ENCODE results near the gene NPM1.
A peak's percentile ranks its signal among the peaks of the same experiment; 100 is the strongest.
"Not testable (repeated sequence)": the region's sequence is repeated elsewhere in the genome, so short reads cannot be mapped to it uniquely, and the experiment has no call there.

Gene NPM1

GRCh38 chr5:171367424-171368370 lies 20.0 kb upstream of the NPM1 start:
- H3K9me3 Mint-ChIP-seq: no peaks in the 10 kb centered on the region
- H3K4me3 Mint-ChIP-seq: no peak overlapping the region
- H3K27me3 Mint-ChIP-seq: peaks cover 28% of the 10 kb centered on the region
- no peaks in the 10 kb centered on the region for H3K36me3 Mint-ChIP-seq (ENCODE audit: low read depth)
- intact Hi-C loops (cut with micrococcal nuclease): no loop called here
- H3K27ac Mint-ChIP-seq: no peak overlapping the region
- H3K4me1 Mint-ChIP-seq (ENCODE audit: low read depth): peaks cover 20% of the 10 kb centered on the region

- Mint-ChIP-seq H3K27me3 (peaks cover 28% of the 10 kb centered on the region), H3K9me3 (no peaks in the 10 kb centered on the region), H3K27ac (no peak overlapping the region), H3K4me1 (ENCODE audit: low read depth) (peaks cover 10% of the 10 kb centered on the region), H3K4me3 (no peak overlapping the region), H3K36me3 (ENCODE audit: low read depth) (no peaks in the 10 kb centered on the region)
- intact Hi-C loops (cut with micrococcal nuclease): no loop called here
Measured at GRCh38 chr5:171369056-171369455, 18.6 kb upstream of the NPM1 start.

- intact Hi-C loops (cut with micrococcal nuclease): no loop called here
- no peaks in the 10 kb centered on the region for H3K9me3 Mint-ChIP-seq
- H3K4me1 Mint-ChIP-seq (ENCODE audit: low read depth): peaks cover 8% of the 10 kb centered on the region
- no peak overlapping the region for H3K4me3 Mint-ChIP-seq
- H3K27ac Mint-ChIP-seq: no peak overlapping the region
- H3K36me3 Mint-ChIP-seq (ENCODE audit: low read depth): no peaks in the 10 kb centered on the region
- peaks cover 27% of the 10 kb centered on the region for H3K27me3 Mint-ChIP-seq
Measured at GRCh38 chr5:171369898-171370297, 17.8 kb upstream of the NPM1 start.

- intact Hi-C loops (cut with micrococcal nuclease); H3K4me1 Mint-ChIP-seq (ENCODE audit: low read depth); H3K27ac Mint-ChIP-seq; H3K9me3 Mint-ChIP-seq; H3K4me3 Mint-ChIP-seq; H3K36me3 Mint-ChIP-seq (ENCODE audit: low read depth): not testable (repeated sequence)
- peaks cover 25% of the 10 kb centered on the region for H3K27me3 Mint-ChIP-seq
Measured at GRCh38 chr5:171370881-171371280, 16.8 kb upstream of the NPM1 start.

GRCh38 chr5:171371326-171371725 lies 16.3 kb upstream of the NPM1 start:
- Mint-ChIP-seq H3K4me1 (ENCODE audit: low read depth) (peaks cover 8% of the 10 kb centered on the region), H3K4me3 (no peak overlapping the region), H3K27ac (no peak overlapping the region), H3K9me3 (no peaks in the 10 kb centered on the region), H3K36me3 (ENCODE audit: low read depth) (no peaks in the 10 kb centered on the region), H3K27me3 (peaks cover 26% of the 10 kb centered on the region)
- intact Hi-C loops (cut with micrococcal nuclease): no loop called here

- H3K27ac Mint-ChIP-seq: no peak overlapping the region
- no peaks in the 10 kb centered on the region for H3K4me1 Mint-ChIP-seq (ENCODE audit: low read depth)
- intact Hi-C loops (cut with micrococcal nuclease): no loop called here
- H3K9me3 Mint-ChIP-seq: no peaks in the 10 kb centered on the region
- H3K4me3 Mint-ChIP-seq: no peak overlapping the region
- H3K36me3 Mint-ChIP-seq (ENCODE audit: low read depth): no peaks in the 10 kb centered on the region
- H3K27me3 Mint-ChIP-seq: peaks cover 10% of the 10 kb centered on the region
Measured at GRCh38 chr5:171379961-171380360, 7.7 kb upstream of the NPM1 start.

- H3K36me3 Mint-ChIP-seq (ENCODE audit: low read depth): peaks cover 18% of the 10 kb centered on the region
- H3K4me1 Mint-ChIP-seq (ENCODE audit: low read depth); intact Hi-C loops (cut with micrococcal nuclease): not testable (repeated sequence)
Measured at GRCh38 chr5:171384416-171384815, 3.2 kb upstream of the NPM1 start.

GRCh38 chr5:171384999-171385398 lies 2.6 kb upstream of the NPM1 start:
- H3K27ac Mint-ChIP-seq; H3K4me1 Mint-ChIP-seq (ENCODE audit: low read depth); H3K27me3 Mint-ChIP-seq; intact Hi-C loops (cut with micrococcal nuclease); H3K9me3 Mint-ChIP-seq; H3K4me3 Mint-ChIP-seq: not testable (repeated sequence)
- H3K36me3 Mint-ChIP-seq (ENCODE audit: low read depth): peaks cover 21% of the 10 kb centered on the region

More at GRCh38 chr5:171384416-171384815, 3.2 kb upstream of the NPM1 start:
- H3K4me3 Mint-ChIP-seq, H3K9me3 Mint-ChIP-seq, H3K27me3 Mint-ChIP-seq, H3K27ac Mint-ChIP-seq: not testable (repeated sequence)

- Mint-ChIP-seq H3K27me3 (peaks cover 2% of the 10 kb centered on the region), H3K9me3 (no peaks in the 10 kb centered on the region), H3K4me3 (no peak overlapping the region), H3K4me1 (ENCODE audit: low read depth) (peaks cover 19% of the 10 kb centered on the region), H3K27ac (no peak overlapping the region), H3K36me3 (ENCODE audit: low read depth) (peaks cover 32% of the 10 kb centered on the region)
- intact Hi-C loops (cut with micrococcal nuclease): no loop called here
Measured at GRCh38 chr5:171386006-171386671, 1.5 kb upstream of the NPM1 start.

- Mint-ChIP-seq H3K9me3 (no peaks in the 10 kb centered on the region), H3K36me3 (ENCODE audit: low read depth) (peaks cover 40% of the 10 kb centered on the region), H3K4me3 (peak overlapping the region; percentile 95), H3K27me3 (no peaks in the 10 kb centered on the region), H3K27ac (peak overlapping the region; percentile 94), H3K4me1 (ENCODE audit: low read depth) (peaks cover 27% of the 10 kb centered on the region)
- intact Hi-C loops (cut with micrococcal nuclease): no loop called here
Measured at GRCh38 chr5:171386861-171387344, 746 bp upstream of the NPM1 start.

GRCh38 chr5:171387970-171388815 lies 544 bp downstream of the NPM1 start:
- intact Hi-C loops (cut with micrococcal nuclease): no loop called here
- peak overlapping the region; percentile 95 for H3K4me3 Mint-ChIP-seq
- no peaks in the 10 kb centered on the region for H3K9me3 Mint-ChIP-seq
- H3K27ac Mint-ChIP-seq: peak overlapping the region; percentile 94
- H3K4me1 Mint-ChIP-seq (ENCODE audit: low read depth): peaks cover 37% of the 10 kb centered on the region
- H3K36me3 Mint-ChIP-seq (ENCODE audit: low read depth): peaks cover 53% of the 10 kb centered on the region
- no peaks in the 10 kb centered on the region for H3K27me3 Mint-ChIP-seq

- H3K9me3 Mint-ChIP-seq: no peaks in the 10 kb centered on the region
- H3K36me3 Mint-ChIP-seq (ENCODE audit: low read depth): peaks cover 59% of the 10 kb centered on the region
- H3K4me3 Mint-ChIP-seq: peak overlapping the region; percentile 95
- H3K27ac Mint-ChIP-seq: peak overlapping the region; percentile 94
- intact Hi-C loops (cut with micrococcal nuclease): no loop called here
- no peaks in the 10 kb centered on the region for H3K27me3 Mint-ChIP-seq
- peaks cover 37% of the 10 kb centered on the region for H3K4me1 Mint-ChIP-seq (ENCODE audit: low read depth)
Measured at GRCh38 chr5:171388816-171389168, 1.1 kb downstream of the NPM1 start.

- H3K27ac Mint-ChIP-seq: no peak overlapping the region
- no peaks in the 10 kb centered on the region for H3K9me3 Mint-ChIP-seq
- peaks cover 81% of the 10 kb centered on the region for H3K36me3 Mint-ChIP-seq (ENCODE audit: low read depth)
- intact Hi-C loops (cut with micrococcal nuclease): no loop called here
- no peak overlapping the region for H3K4me3 Mint-ChIP-seq
- peaks cover 37% of the 10 kb centered on the region for H3K4me1 Mint-ChIP-seq (ENCODE audit: low read depth)
- H3K27me3 Mint-ChIP-seq: no peaks in the 10 kb centered on the region
Measured at GRCh38 chr5:171390883-171391677, 3.4 kb downstream of the NPM1 start.
